Panc1 (cell line): Measurements from ENCODE around the gene HNRNPA1. TPM values are rescaled to one million over a fixed set of nuclear protein-coding genes. Genes with fewer than 3 reads are reported as not detected.
"Not testable (repeated sequence)": the region's sequence is repeated elsewhere in the genome, so short reads cannot be mapped to it uniquely, and the experiment has no call there.

ENCODE experiments used
- ATAC-seq: fragments of 200-7000 bp; cut with Tn5 transposase; 2 replicates; pipeline ENCODE4 v1.9.1; 2020; ENCODE audit warnings: mild to moderate bottlenecking, moderate library complexity
- BruUV-seq: library from RNA; stranded (reverse); fragments of 400-500 nt; replicated peaks from 2 replicates; lab custom pipeline; 2021; lab: Mats Ljungman, UMichigan
- CTCF ChIA-PET: fragments of 300-600 bp; sonication (Branson Sonifier 250); formaldehyde crosslinking; loops from one replicate; lab custom pipeline; 2022; ENCODE audit warnings: antibody characterized with exemption; lab: Charles Lee
- POLR2A ChIA-PET: fragments of 300-600 bp; sonication (Branson Sonifier 250); formaldehyde crosslinking; loops from one replicate; lab custom pipeline; 2022; ENCODE audit warnings: antibody characterized with exemption; lab: Charles Lee
- DNase-seq: peaks from one replicate; pipeline ENCODE4 v3.0.0-alpha.2; 2010; ENCODE audit warnings: low read depth, low spot score
- H3K27ac ChIP-seq: 2 replicates; pipeline ENCODE4 v1.5.1; 2011; ENCODE audit warnings: mild to moderate bottlenecking, low read length, inconsistent platforms
- H3K27me3 ChIP-seq: fragments of 200-500 bp; sonication (Bioruptor generic); 2 replicates; pipeline ENCODE4 v1.6.0; 2014; ENCODE audit warnings: low read length, inconsistent platforms; ENCODE audit not compliant: control insufficient read depth, insufficient read depth
- H3K36me3 ChIP-seq: fragments of 200-500 bp; sonication (Bioruptor generic); 2 replicates; pipeline ENCODE4 v1.5.1; 2014; ENCODE audit warnings: inconsistent platforms, mild to moderate bottlenecking, low read length, moderate library complexity; ENCODE audit not compliant: control insufficient read depth, insufficient read depth
- H3K4me1 ChIP-seq: 2 replicates; pipeline ENCODE4 v1.5.1; 2011; ENCODE audit warnings: inconsistent platforms, mild to moderate bottlenecking, low read length, moderate library complexity; ENCODE audit not compliant: control insufficient read depth, insufficient read depth
- H3K4me3 ChIP-seq, 2 experiments: 2 replicates each; pipeline ENCODE4 v1.5.1; 2011 to 2012; ENCODE audit warnings: low read depth in 2 of 2, low read length in 2 of 2, mild to moderate bottlenecking in 2 of 2, inconsistent platforms in 1 of 2, moderate library complexity in 1 of 2
- H3K9me3 ChIP-seq: fragments of 200-500 bp; sonication (Bioruptor generic); 2 replicates; pipeline ENCODE4 v1.5.1; 2014; ENCODE audit warnings: low read depth, mild to moderate bottlenecking, inconsistent platforms, low read length, moderate library complexity; ENCODE audit not compliant: control insufficient read depth, insufficient read depth
- POLR2AphosphoS5 ChIP-seq: IDR thresholded peaks from 2 replicates; pipeline ENCODE4 v1.6.1; 2012; ENCODE audit warnings: mild to moderate bottlenecking, low read depth, low read length, moderate library complexity
- REST ChIP-seq, 2 experiments: IDR thresholded peaks; 2 replicates each; pipeline ENCODE4 v1.6.1; 2011 to 2012; ENCODE audit warnings: low read depth in 2 of 2, control low read depth in 1 of 2, low read length in 1 of 2, mild to moderate bottlenecking in 1 of 2, moderate library complexity in 1 of 2; ENCODE audit not compliant: insufficient read depth in 1 of 2
- SIN3A ChIP-seq: IDR thresholded peaks from 2 replicates; pipeline ENCODE4 v1.6.1; 2012; ENCODE audit warnings: low read depth, mild to moderate bottlenecking, low read length, moderate library complexity, borderline replicate concordance; ENCODE audit not compliant: insufficient read depth
- TCF7L2 ChIP-seq: IDR thresholded peaks from 2 replicates; pipeline ENCODE4 v1.6.1; 2011; ENCODE audit warnings: mild to moderate bottlenecking, low read depth, low read length, inconsistent platforms
- in situ Hi-C: cut with HindIII; loops from 2 replicates; pipeline ENCODE4 v1.10.0; 2016; ENCODE audit warnings: low sequenced_read_pairs, low pct_unique_long_range_greater_than_20kb
- intact Hi-C: fragments of 100-400 bp; cut with micrococcal nuclease; formaldehyde crosslinking; loops from one replicate; pipeline ENCODE4 v1.10.0; 2022; ENCODE audit not compliant: unreplicated experiment
- total RNA-seq: library from RNA; stranded (reverse); gene quantifications from one replicate; pipeline ENCODE4 v1.2.1, GENCODE V29; 2021; ENCODE audit not compliant: unreplicated experiment
- TF ChIP-seq, protein P1 (sequence below): fragments of 450-650 bp; IDR thresholded peaks from 2 replicates; pipeline ENCODE4 v1.5.1; 2017; ENCODE audit warnings: mild to moderate bottlenecking

HNRNPA1 gene
- total RNA-seq, 1 experiment from 2014 or later = 689 TPM

DNA sequence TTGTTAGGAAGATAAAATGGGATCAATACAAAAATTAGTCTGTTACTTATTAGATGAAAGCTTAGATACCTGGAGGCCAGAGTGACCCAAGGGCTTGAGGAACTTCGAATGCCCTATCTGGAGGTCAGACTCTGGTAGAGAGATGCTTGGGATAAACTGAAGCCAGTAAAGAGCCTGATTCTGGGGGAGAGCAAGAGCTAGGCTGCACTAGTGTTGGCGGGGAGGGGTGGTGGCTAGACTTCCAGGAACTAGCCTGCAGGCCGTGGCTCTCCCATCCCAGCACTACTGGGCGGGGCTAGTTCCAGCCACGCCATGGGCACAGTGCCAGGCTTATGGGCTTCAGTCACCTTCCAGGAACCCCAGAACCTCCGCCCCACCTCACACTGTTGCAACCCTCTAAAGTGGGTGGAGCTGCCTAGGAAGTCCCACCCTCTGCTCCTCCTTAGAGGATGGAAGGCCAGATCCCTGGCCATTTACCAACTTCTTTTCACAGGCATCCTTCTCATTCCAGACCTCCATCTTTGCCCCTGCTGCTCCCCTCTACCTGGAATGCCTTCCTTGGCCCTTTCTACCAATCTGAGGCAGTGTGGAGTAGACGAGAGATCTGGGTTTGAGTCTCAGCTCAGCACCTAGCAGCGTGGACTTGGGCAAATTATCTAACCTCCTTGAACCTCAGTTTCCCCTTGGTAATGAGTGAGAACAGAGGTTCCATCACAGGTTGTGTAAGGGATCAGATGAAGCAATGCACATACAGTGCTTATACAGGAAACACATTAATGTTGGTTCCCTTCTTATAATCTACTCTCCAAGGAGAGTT, 26.6 kb downstream of the HNRNPA1 start:
- no peak for TF ChIP-seq POLR2AphosphoS5
- no peak for TF ChIP-seq REST (IDR thresholded peaks at IDR 0.05; ENCODE audit: insufficient read depth in 1 of 2, low read depth in 2 of 2, low read length in 1 of 2)
- no peak for TF ChIP-seq SIN3A
- TF ChIP-seq, protein P1, sequence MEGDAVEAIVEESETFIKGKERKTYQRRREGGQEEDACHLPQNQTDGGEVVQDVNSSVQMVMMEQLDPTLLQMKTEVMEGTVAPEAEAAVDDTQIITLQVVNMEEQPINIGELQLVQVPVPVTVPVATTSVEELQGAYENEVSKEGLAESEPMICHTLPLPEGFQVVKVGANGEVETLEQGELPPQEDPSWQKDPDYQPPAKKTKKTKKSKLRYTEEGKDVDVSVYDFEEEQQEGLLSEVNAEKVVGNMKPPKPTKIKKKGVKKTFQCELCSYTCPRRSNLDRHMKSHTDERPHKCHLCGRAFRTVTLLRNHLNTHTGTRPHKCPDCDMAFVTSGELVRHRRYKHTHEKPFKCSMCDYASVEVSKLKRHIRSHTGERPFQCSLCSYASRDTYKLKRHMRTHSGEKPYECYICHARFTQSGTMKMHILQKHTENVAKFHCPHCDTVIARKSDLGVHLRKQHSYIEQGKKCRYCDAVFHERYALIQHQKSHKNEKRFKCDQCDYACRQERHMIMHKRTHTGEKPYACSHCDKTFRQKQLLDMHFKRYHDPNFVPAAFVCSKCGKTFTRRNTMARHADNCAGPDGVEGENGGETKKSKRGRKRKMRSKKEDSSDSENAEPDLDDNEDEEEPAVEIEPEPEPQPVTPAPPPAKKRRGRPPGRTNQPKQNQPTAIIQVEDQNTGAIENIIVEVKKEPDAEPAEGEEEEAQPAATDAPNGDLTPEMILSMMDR = no peak
- no peak for TF ChIP-seq TCF7L2
- no TSS peak for BruUV-seq
- ATAC-seq = peak; percentile 62
- intact Hi-C loops (no loop called here), in situ Hi-C loops (no loop called here)
- POLR2A ChIA-PET = interaction anchor here (0.5 kb wide), 1 partner anchor 614 kb away, joined by 10 read pairs; no protein-coding TSS in a partner anchor
- Histone ChIP-seq H3K36me3 (no peaks in the 10 kb centered on the region), H3K4me1 (no peaks in the 10 kb centered on the region), H3K4me3 (no peak overlapping the region), H3K27ac (no peak overlapping the region), H3K9me3 (no peaks in the 10 kb centered on the region), H3K27me3 (no peaks in the 10 kb centered on the region)
- no peak for DNase-seq
- CTCF ChIA-PET = interaction anchor here (0.8 kb wide), 1 partner anchor 26 kb away, joined by 3 read pairs; no protein-coding TSS in a partner anchor

- TF ChIP-seq POLR2AphosphoS5 (no peak), SIN3A (no peak), TCF7L2 (no peak), REST (IDR thresholded peaks at IDR 0.05; ENCODE audit: insufficient read depth in 1 of 2, low read depth in 2 of 2, low read length in 1 of 2) (no peak)
- TF ChIP-seq, protein P1 = no peak
- Histone ChIP-seq H3K36me3 (no peaks in the 10 kb centered on the region), H3K4me1 (no peaks in the 10 kb centered on the region), H3K4me3 (no peak overlapping the region), H3K27ac (no peak overlapping the region), H3K9me3 (no peaks in the 10 kb centered on the region), H3K27me3 (no peaks in the 10 kb centered on the region)
- intact Hi-C loops = no loop called here
- POLR2A ChIA-PET = no interaction called here
- DNase-seq (no peak), ATAC-seq (no peak)
- no TSS peak for BruUV-seq
- CTCF ChIA-PET = interaction anchor here (0.7 kb wide), 1 partner anchor 109 kb away, joined by 8 read pairs; no protein-coding TSS in a partner anchor
- in situ Hi-C loops = no loop called here
Measured at GRCh38 chr12:54311051-54311450, 30.5 kb downstream of the HNRNPA1 start.

DNA sequence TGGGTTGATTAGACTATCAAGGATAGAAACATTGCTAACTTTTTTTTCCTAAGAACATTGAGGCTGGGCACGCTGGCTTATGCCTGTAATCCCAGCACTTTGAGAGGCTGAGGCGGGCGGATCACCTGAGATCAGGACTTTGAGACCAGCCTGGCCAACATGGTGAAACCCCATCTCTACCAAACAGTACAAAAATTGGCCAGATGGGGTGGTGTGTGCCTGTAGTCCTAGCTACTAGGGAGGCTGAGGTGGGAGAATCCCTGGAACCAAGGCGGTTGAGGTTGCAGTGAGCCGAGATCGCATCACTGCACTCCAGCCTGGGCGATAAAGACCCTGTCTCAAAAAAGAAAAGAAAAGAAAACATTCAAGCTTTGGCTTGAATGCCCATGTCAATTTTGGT, 31.8 kb downstream of the HNRNPA1 start:
- BruUV-seq, H3K9me3 ChIP-seq, intact Hi-C loops, H3K4me1 ChIP-seq, POLR2A ChIA-PET, DNase-seq, H3K36me3 ChIP-seq, CTCF ChIA-PET, H3K27ac ChIP-seq, H3K4me3 ChIP-seq, in situ Hi-C loops, ATAC-seq, H3K27me3 ChIP-seq: not testable (repeated sequence)
